Type B pancreatic cell (in vitro differentiated cells): Measurements from ENCODE around the gene ADORA1. TPM values are rescaled to one million over a fixed set of nuclear protein-coding genes. Genes with fewer than 3 reads are reported as not detected.

Experiments
- DNase-seq: peaks from one replicate; pipeline ENCODE4 v3.0.0; 2021; ENCODE audit warnings: mixed read lengths; ENCODE audit not compliant: unreplicated experiment; ENCODE audit errors: extremely low spot score
- H3K27ac Mint-ChIP-seq: 2 replicates; pipeline ENCODE4 v1.8.0; 2021; ENCODE audit warnings: mild to moderate bottlenecking, mixed read lengths
- H3K27me3 Mint-ChIP-seq: 2 replicates; pipeline ENCODE4 v1.8.0; 2021; ENCODE audit warnings: mixed read lengths
- H3K36me3 Mint-ChIP-seq: 2 replicates; pipeline ENCODE4 v1.8.0; 2021; ENCODE audit warnings: mixed read lengths
- H3K4me1 Mint-ChIP-seq: one replicate; pipeline ENCODE4 v1.8.0; 2021; ENCODE audit warnings: mixed read lengths; ENCODE audit not compliant: unreplicated experiment
- H3K4me3 Mint-ChIP-seq: 2 replicates; pipeline ENCODE4 v1.8.0; 2021; ENCODE audit warnings: mild to moderate bottlenecking, mixed read lengths
- H3K9me3 Mint-ChIP-seq: 2 replicates; pipeline ENCODE4 v1.8.0; 2021; ENCODE audit warnings: mixed read lengths
- total RNA-seq: library from RNA; stranded (reverse); gene quantifications from 2 replicates; pipeline ENCODE4 v1.2.1, GENCODE V29; 2021; ENCODE audit warnings: low replicate concordance
- TF ChIP-seq, protein P1 (sequence below): fragments of 200-600 bp; sonication (generic); conservative IDR thresholded peaks from 2 replicates; pipeline ENCODE4 v1.5.0; 2021; ENCODE audit warnings: antibody characterized with exemption, mild to moderate bottlenecking

ADORA1 gene
- total RNA-seq, 1 donor from 2014 or later, result 2.7 TPM

DNA sequence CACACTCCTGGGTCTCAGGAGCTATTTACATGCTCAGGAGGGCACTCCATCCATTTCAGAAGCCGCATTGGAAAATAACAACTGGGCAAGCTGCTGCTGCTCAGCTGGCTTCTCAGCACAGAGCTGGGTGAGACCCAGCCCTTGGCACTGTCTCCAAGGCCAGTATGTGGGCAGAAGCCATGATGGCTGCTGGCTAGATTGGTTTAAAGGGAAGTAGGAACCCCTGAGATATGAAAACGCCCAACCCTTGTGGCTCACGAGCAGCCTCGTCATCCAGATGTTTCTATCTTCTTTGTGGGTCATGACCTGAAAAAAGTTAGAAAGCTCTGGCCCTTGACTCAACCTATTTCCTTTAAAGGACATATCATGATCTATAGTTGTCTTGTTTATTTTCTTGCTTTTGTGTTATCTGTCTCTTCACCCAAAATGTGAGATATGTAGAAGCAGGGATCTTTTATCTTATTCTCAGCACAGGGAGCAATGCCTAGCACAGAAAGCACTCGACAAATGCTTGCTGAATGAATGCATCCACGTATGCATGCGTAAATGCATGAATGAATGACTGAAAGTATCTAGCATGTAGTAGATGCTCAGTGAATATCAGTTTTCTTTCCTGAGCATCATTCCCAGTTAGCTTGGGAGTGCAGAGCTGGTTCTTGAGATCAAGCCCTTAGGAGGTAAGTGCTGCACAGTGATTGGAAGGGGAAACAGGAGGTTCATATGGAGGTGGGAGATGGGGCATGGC is 36.5 kb downstream of the ADORA1 start:
- TF ChIP-seq, protein P1, sequence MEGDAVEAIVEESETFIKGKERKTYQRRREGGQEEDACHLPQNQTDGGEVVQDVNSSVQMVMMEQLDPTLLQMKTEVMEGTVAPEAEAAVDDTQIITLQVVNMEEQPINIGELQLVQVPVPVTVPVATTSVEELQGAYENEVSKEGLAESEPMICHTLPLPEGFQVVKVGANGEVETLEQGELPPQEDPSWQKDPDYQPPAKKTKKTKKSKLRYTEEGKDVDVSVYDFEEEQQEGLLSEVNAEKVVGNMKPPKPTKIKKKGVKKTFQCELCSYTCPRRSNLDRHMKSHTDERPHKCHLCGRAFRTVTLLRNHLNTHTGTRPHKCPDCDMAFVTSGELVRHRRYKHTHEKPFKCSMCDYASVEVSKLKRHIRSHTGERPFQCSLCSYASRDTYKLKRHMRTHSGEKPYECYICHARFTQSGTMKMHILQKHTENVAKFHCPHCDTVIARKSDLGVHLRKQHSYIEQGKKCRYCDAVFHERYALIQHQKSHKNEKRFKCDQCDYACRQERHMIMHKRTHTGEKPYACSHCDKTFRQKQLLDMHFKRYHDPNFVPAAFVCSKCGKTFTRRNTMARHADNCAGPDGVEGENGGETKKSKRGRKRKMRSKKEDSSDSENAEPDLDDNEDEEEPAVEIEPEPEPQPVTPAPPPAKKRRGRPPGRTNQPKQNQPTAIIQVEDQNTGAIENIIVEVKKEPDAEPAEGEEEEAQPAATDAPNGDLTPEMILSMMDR, result no peak
- H3K27ac Mint-ChIP-seq, result no peak overlapping the region
- H3K36me3 Mint-ChIP-seq, result no peaks in the 10 kb centered on the region
- H3K9me3 Mint-ChIP-seq, result no peaks in the 10 kb centered on the region
- H3K4me3 Mint-ChIP-seq, result no peak overlapping the region
- peaks cover 3% of the 10 kb centered on the region for H3K4me1 Mint-ChIP-seq
- no peak for DNase-seq
- peaks cover 21% of the 10 kb centered on the region for H3K27me3 Mint-ChIP-seq

DNA sequence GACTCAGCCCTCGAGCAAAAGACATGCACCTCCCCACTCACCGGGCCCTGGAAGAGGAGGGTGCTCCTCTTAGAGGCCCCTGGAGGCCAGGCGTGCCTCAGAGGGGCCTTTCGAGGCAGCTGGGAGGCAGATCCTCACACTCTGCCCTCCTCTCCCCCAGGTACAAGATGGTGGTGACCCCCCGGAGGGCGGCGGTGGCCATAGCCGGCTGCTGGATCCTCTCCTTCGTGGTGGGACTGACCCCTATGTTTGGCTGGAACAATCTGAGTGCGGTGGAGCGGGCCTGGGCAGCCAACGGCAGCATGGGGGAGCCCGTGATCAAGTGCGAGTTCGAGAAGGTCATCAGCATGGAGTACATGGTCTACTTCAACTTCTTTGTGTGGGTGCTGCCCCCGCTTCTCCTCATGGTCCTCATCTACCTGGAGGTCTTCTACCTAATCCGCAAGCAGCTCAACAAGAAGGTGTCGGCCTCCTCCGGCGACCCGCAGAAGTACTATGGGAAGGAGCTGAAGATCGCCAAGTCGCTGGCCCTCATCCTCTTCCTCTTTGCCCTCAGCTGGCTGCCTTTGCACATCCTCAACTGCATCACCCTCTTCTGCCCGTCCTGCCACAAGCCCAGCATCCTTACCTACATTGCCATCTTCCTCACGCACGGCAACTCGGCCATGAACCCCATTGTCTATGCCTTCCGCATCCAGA is 37.7 kb downstream of the ADORA1 start:
- TF ChIP-seq, protein P1, result no peak
- H3K9me3 Mint-ChIP-seq, result no peaks in the 10 kb centered on the region
- H3K27me3 Mint-ChIP-seq, result peaks cover 20% of the 10 kb centered on the region
- H3K4me3 Mint-ChIP-seq, result no peak overlapping the region
- H3K27ac Mint-ChIP-seq, result no peak overlapping the region
- no peaks in the 10 kb centered on the region for H3K4me1 Mint-ChIP-seq
- H3K36me3 Mint-ChIP-seq, result no peaks in the 10 kb centered on the region
- DNase-seq, result no peak

DNA sequence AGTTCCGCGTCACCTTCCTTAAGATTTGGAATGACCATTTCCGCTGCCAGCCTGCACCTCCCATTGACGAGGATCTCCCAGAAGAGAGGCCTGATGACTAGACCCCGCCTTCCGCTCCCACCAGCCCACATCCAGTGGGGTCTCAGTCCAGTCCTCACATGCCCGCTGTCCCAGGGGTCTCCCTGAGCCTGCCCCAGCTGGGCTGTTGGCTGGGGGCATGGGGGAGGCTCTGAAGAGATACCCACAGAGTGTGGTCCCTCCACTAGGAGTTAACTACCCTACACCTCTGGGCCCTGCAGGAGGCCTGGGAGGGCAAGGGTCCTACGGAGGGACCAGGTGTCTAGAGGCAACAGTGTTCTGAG is 38.3 kb downstream of the ADORA1 start:
- H3K9me3 Mint-ChIP-seq, result no peaks in the 10 kb centered on the region
- H3K4me3 Mint-ChIP-seq, result no peak overlapping the region
- H3K4me1 Mint-ChIP-seq, result no peaks in the 10 kb centered on the region
- TF ChIP-seq, protein P1, result no peak
- no peaks in the 10 kb centered on the region for H3K36me3 Mint-ChIP-seq
- H3K27ac Mint-ChIP-seq, result no peak overlapping the region
- H3K27me3 Mint-ChIP-seq, result peaks cover 20% of the 10 kb centered on the region
- DNase-seq, result no peak

DNA sequence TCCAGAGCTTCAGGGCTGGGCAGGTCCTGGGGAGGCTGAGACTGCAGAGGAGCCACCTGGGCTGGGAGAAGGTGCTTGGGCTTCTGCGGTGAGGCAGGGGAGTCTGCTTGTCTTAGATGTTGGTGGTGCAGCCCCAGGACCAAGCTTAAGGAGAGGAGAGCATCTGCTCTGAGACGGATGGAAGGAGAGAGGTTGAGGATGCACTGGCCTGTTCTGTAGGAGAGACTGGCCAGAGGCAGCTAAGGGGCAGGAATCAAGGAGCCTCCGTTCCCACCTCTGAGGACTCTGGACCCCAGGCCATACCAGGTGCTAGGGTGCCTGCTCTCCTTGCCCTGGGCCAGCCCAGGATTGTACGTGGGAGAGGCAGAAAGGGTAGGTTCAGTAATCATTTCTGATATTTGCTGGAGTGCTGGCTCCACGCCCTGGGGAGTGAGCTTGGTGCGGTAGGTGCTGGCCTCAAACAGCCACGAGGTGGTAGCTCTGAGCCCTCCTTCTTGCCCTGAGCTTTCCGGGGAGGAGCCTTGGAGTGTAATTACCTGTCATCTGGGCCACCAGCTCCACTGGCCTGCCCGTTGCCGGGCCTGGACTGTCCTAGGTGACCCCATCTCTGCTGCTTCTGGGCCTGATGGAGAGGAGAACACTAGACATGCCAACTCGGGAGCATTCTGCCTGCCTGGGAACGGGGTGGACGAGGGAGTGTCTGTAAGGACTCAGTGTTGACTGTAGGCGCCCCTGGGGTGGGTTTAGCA is 38.8 kb downstream of the ADORA1 start:
- TF ChIP-seq, protein P1, result no peak
- DNase-seq, result no peak
- H3K27me3 Mint-ChIP-seq, result peaks cover 15% of the 10 kb centered on the region
- H3K4me1 Mint-ChIP-seq, result no peaks in the 10 kb centered on the region
- no peaks in the 10 kb centered on the region for H3K36me3 Mint-ChIP-seq
- no peak overlapping the region for H3K27ac Mint-ChIP-seq
- H3K4me3 Mint-ChIP-seq, result no peak overlapping the region
- H3K9me3 Mint-ChIP-seq, result no peaks in the 10 kb centered on the region

DNA sequence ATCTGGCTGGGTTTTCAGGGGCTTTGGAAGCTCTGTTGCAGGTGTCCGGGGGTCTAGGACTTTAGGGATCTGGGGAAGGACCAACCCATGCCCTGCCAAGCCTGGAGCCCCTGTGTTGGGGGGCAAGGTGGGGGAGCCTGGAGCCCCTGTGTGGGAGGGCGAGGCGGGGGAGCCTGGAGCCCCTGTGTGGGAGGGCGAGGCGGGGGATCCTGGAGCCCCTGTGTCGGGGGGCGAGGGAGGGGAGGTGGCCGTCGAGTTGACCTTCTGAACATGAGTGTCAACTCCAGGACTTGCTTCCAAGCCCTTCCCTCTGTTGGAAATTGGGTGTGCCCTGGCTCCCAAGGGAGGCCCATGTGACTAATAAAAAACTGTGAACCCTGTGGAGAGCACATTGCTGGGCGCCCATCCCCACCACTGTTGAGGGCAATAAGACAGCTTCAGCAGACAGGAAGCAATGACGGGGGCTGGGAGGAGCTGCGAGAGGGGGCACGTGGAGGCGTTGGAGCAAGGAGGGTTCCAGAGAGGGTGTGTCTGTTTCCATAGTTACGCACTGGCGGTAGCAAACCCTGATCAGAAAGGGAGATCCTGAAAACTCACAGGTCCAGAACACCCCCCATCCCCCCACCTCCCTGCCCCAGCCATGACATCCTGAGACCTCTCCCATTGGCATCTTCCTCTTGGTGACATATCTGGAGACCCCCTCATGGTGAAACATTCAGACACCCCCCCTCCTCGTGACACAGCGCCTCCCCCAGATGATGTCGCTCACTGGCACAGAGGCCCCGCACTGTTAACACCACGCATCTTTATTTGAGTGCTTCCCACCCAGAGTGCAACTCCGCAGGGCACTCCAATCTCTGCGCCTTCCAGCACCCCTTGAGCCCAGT is 39.7 kb downstream of the ADORA1 start:
- Mint-ChIP-seq H3K27me3 (peaks cover 15% of the 10 kb centered on the region), H3K4me1 (no peaks in the 10 kb centered on the region), H3K36me3 (no peaks in the 10 kb centered on the region), H3K4me3 (no peak overlapping the region), H3K27ac (no peak overlapping the region), H3K9me3 (no peaks in the 10 kb centered on the region)
- TF ChIP-seq, protein P1, result no peak
- no peak for DNase-seq
